ENCODE results near the gene PLXNB3.

GRCh38 chrX:153728951-153729631, 35.0 kb upstream of the PLXNB3 start:
- TF ChIP-seq CTCF (conservative IDR thresholded peaks at IDR 0.05 in 1 of 2, IDR thresholded peaks at IDR 0.05 in 1 of 2; ENCODE audit: low read depth in 1 of 2, low read length in 2 of 2): no peak
- TF ChIP-seq EZH2 (IDR thresholded peaks at IDR 0.05; ENCODE audit: low read length, missing control alignments): no peak

Measured in fibroblast of lung (primary cell).